ENCODE data around the gene SPSB2. TPM values are rescaled to one million over a fixed set of nuclear protein-coding genes. Genes with fewer than 3 reads are reported as not detected.
A peak's percentile ranks its signal among the peaks of the same experiment; 100 is the strongest.

The SPSB2 gene
- total and polyA plus RNA-seq, 11 donors, result 2.3 to 6.6 (median 3.5) TPM

DNA sequence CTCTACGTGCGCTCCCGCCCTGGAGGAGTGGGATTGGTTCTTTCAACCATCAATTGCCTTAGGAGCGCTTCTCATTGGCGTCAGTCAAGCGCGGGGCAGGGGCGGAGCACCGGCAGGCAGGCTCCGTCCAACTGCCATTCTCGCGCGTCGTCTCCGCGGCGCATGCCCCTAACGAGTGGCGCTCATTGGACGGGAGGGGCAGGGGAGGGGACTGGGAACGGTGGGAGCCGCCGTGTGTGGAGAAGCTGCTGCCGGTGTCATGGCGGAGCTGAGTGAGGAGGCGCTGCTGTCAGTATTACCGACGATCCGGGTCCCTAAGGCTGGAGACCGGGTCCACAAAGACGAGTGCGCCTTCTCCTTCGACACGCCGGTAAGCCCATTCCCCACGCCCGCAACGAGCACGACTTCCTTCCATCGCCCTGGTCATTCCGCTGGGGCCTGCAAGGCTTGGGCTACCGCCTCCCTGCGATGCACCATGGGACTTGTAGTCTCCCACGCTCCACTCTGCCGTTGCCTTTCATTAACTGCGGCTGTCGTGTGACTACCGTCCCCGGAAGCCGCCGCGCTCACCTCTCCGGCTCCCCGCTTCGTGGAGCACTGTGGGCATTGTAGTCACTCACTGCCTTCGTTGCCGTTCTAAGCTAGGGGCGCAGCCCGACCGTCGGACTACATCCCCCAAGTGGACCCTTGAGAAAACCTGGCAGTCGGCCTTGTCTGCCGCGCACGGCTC is 21.0 kb downstream of the SPSB2 start, which contains the start of gene USP5:
Gene USP5 (plus strand): TSS at position 230 of the 730 bp plus-strand sequence. CDS start 30 bp downstream, at position 260.
- DNase-seq (peak; percentile 99 to 100 (median 100)), ATAC-seq (peak; percentile 90 to 94 (median 92))
- Histone ChIP-seq H3K4me1 (peaks cover 0 to 22% (median 14%) of the 10 kb centered on the region in 12 donors), H3K9me3 (no peaks in the 10 kb centered on the region), H3K27me3 (no peaks in the 10 kb centered on the region), H3K36me3 (peaks cover 0 to 47% (median 36%) of the 10 kb centered on the region in 9 donors), H3K27ac (peak within 1 kb of the TSS; percentile 64 to 99 (median 94)), H3K4me3 (peak within 1 kb of the TSS; percentile 50 to 83 (median 72))
- 0 to 1% (median 0%) methylated on average over 30 to 65 of the region's 65 CpGs for WGBS, 4 donors
- intact Hi-C loops (cut with DNase I), result loop anchor here in 1 of 10 donors (1.0 kb wide), 1 partner anchor 14 kb away; no protein-coding TSS in a partner anchor
- TF ChIP-seq POLR2A (IDR thresholded peaks at IDR 0.05), result peak in 1 of 2 donors; percentile 45
- TF ChIP-seq, protein P1, sequence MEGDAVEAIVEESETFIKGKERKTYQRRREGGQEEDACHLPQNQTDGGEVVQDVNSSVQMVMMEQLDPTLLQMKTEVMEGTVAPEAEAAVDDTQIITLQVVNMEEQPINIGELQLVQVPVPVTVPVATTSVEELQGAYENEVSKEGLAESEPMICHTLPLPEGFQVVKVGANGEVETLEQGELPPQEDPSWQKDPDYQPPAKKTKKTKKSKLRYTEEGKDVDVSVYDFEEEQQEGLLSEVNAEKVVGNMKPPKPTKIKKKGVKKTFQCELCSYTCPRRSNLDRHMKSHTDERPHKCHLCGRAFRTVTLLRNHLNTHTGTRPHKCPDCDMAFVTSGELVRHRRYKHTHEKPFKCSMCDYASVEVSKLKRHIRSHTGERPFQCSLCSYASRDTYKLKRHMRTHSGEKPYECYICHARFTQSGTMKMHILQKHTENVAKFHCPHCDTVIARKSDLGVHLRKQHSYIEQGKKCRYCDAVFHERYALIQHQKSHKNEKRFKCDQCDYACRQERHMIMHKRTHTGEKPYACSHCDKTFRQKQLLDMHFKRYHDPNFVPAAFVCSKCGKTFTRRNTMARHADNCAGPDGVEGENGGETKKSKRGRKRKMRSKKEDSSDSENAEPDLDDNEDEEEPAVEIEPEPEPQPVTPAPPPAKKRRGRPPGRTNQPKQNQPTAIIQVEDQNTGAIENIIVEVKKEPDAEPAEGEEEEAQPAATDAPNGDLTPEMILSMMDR (IDR thresholded peaks at IDR 0.05), result peak in 3 of 12 donors; percentile 10 to 32 (median 27)

DNA sequence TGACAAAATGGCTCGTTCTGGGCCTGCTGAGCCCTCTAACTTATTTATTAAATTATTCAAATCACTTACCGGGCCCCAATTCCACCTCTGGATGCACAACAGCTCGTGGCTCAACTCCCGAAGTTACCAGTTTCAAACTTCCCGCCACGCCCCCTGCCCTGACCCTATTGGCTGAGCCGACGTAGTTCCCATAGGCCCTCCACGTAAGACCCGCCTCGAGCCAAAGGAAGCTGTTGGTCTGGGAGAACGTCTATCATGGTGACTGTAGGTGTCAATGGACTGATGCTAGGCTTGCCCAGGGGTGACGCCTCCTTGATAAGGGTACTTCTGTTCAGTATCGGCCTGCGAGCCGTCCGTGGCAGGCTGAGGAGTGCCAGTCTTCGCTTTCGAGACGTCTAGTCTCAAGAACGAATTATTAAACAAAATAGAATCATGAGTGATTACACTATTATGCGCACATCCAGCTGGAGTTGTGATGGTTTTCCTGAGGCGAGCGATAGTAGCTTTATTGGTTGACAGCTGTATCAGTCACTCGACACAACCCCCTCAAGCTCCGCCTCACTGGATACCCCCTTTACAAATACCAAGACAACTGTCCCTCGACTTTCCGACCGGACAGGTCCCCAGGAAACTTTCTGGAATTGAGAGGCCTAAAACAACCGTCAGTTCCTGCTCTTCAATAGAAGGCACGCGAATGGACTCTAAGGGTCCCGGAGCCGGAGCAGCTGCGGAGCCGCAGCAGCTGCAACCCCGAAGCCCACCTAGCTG is 21.8 kb downstream of the SPSB2 start, which contains the start of gene CDCA3:
Gene CDCA3 (minus strand): TSS at position 134 of the 768 bp plus-strand sequence. CDS start 334 bp downstream, outside the sequence.
- TF ChIP-seq, protein P1 (IDR thresholded peaks at IDR 0.05), result no peak
- peak; percentile 83 to 86 for TF ChIP-seq POLR2A (IDR thresholded peaks at IDR 0.05)
- intact Hi-C loops (cut with DNase I), result no loop called here
- Histone ChIP-seq H3K9me3 (no peaks in the 10 kb centered on the region), H3K27ac (peak within 1 kb of the TSS; percentile 64 to 99 (median 94)), H3K36me3 (peaks cover 0 to 47% (median 36%) of the 10 kb centered on the region in 9 donors), H3K4me3 (peak within 1 kb of the TSS; percentile 50 to 83 (median 72)), H3K27me3 (no peaks in the 10 kb centered on the region), H3K4me1 (peaks cover 0 to 22% (median 14%) of the 10 kb centered on the region in 12 donors)
- ATAC-seq, result peak; percentile 75 to 81 (median 78)
- DNase-seq, result peak; percentile 94 to 98 (median 96)
- WGBS, 4 donors, result 0 to 1% (median 0%) methylated on average over 33 to 37 of the region's 37 CpGs

DNA sequence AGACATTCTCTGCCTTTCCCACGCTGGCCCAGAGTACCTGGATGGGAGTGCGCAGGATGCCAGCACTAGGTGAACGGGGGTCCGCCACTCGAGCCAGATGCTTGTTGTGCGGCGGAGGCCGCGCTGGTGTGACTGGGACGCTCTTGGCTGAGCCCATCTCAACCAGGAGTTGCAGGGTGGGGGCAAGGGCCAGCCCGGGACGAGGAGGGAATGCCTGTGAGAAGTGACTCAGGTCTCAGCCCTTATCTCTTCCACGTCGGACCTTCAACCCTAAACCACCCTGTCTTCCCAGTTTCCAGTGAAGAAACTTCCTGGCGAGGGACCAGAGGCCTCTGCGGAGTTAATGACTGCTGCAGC is 22.3 kb downstream of the SPSB2 start:
- Histone ChIP-seq H3K27ac (peak overlapping the region in 1 of 12 donors; percentile 17), H3K9me3 (no peaks in the 10 kb centered on the region), H3K27me3 (no peaks in the 10 kb centered on the region), H3K4me1 (peaks cover 0 to 22% (median 14%) of the 10 kb centered on the region in 12 donors), H3K4me3 (peak overlapping the region in 9 of 12 donors; percentile 64 to 83 (median 73)), H3K36me3 (peaks cover 0 to 47% (median 36%) of the 10 kb centered on the region in 9 donors)
- peak in 1 of 5 donors; percentile 74 for DNase-seq
- WGBS, 4 donors, result 15 to 31% (median 26%) methylated on average over 9 to 16 of the region's 16 CpGs
- no peak for ATAC-seq
- TF ChIP-seq, protein P1 (IDR thresholded peaks at IDR 0.05), result no peak
- TF ChIP-seq POLR2A (IDR thresholded peaks at IDR 0.05), result no peak
- intact Hi-C loops (cut with DNase I), result no loop called here

Measured in heart left ventricle (tissue), 16 donors.